Esophagus squamous epithelium (tissue), 5 donors: ENCODE data around the gene BMP2K. TPM values are rescaled to one million over a fixed set of nuclear protein-coding genes. Genes with fewer than 3 reads are reported as not detected.
"Not testable (repeated sequence)": the region's sequence is repeated elsewhere in the genome, so short reads cannot be mapped to it uniquely, and the experiment has no call there.

Source experiments
- DNase-seq: peaks from one replicate; lab custom pipeline; 2025; lab: John Stamatoyannopoulos, UW
- H3K27ac ChIP-seq, 4 donors: fragments of 200-600 bp; sonication (generic); one replicate each; pipeline ENCODE4 v1.5.1; 2016 to 2019; ENCODE audit warnings: mild to moderate bottlenecking in 1 of 4
- H3K27me3 ChIP-seq, 4 donors: fragments of 200-600 bp; sonication (generic); 1 replicate in 3 of 4; 2 replicates in 1 of 4; pipeline versions ENCODE4 v1.5.1 to v1.6.0; 2017 to 2021; ENCODE audit warnings: antibody characterized with exemption in 1 of 4
- H3K36me3 ChIP-seq, 3 donors: fragments of 200-600 bp; sonication (generic); one replicate each; pipeline ENCODE4 v1.5.1; 2016 to 2019
- H3K4me1 ChIP-seq, 3 donors: fragments of 200-600 bp; sonication (generic); one replicate each; pipeline ENCODE4 v1.5.1; 2017 to 2019
- H3K4me3 ChIP-seq, 4 donors: fragments of 200-600 bp; sonication (generic); 1 replicate in 3 of 4; 2 replicates in 1 of 4; pipeline ENCODE4 v1.5.1; 2016 to 2019; ENCODE audit warnings: mild to moderate bottlenecking in 2 of 4, moderate library complexity in 1 of 4
- H3K9me3 ChIP-seq, 3 donors: fragments of 200-600 bp; sonication (generic); one replicate each; pipeline ENCODE4 v1.5.1; 2016 to 2019
- POLR2A ChIP-seq, 4 donors: fragments of 450-650 bp; IDR thresholded peaks; one replicate each; pipeline ENCODE4 v1.6.1; 2017; ENCODE audit warnings: antibody characterized with exemption in 4 of 4, mild to moderate bottlenecking in 4 of 4, moderate library complexity in 3 of 4
- WGBS, 2 donors: methylation state at CpG; one replicate each; pipeline ENCODE4 v1.1.5; 2018; 5-methylcytosine and 5-hydroxymethylcytosine counted together
- intact Hi-C: fragments of 100-400 bp; cut with DNase I; formaldehyde crosslinking; loops from one replicate; pipeline ENCODE4 v1.15.0; 2022
- total RNA-seq, 4 donors: library from RNA; depleted of rRNA; stranded (reverse); fragments of >200 nt; gene quantifications; one replicate each; pipeline ENCODE4 v1.1.0, GENCODE V29; 2016
- TF ChIP-seq, protein P1 (sequence below), 6 experiments: fragments of 450-650 bp in 4 of 6; fragments of 200-600 bp in 2 of 6; sonication (generic) in 2 of 6; IDR thresholded peaks; one replicate each; pipeline ENCODE4 v1.5.1; 2016 to 2019; ENCODE audit warnings: antibody characterized with exemption in 6 of 6, mild to moderate bottlenecking in 4 of 6, moderate library complexity in 4 of 6
- donor health status: DM: yes; HTN: yes; CAD: no.

The BMP2K gene
- total RNA-seq, 4 donors from 2014 or later: 27.4 to 47.3 (median 33.7) TPM

- DNase-seq: no peak
Observed at GRCh38 chr4:78829296-78829695, 53.1 kb downstream of the BMP2K start.

GRCh38 chr4:78839676-78840075, 63.5 kb downstream of the BMP2K start:
- WGBS, 2 donors: 70 to 76% methylated on average over 3 of the region's 3 CpGs
- H3K4me1 ChIP-seq, intact Hi-C loops, H3K27me3 ChIP-seq, H3K27ac ChIP-seq, H3K4me3 ChIP-seq, H3K9me3 ChIP-seq, DNase-seq: not testable (repeated sequence)
- H3K36me3 ChIP-seq: peaks cover 0 to 38% (median 0%) of the 10 kb centered on the region in 3 donors

More at GRCh38 chr4:78829296-78829695, 53.1 kb downstream of the BMP2K start:
- no peak overlapping the region for H3K4me3 ChIP-seq
- H3K27me3 ChIP-seq: no peaks in the 10 kb centered on the region
- no peaks in the 10 kb centered on the region for H3K4me1 ChIP-seq
- TF ChIP-seq, protein P1, sequence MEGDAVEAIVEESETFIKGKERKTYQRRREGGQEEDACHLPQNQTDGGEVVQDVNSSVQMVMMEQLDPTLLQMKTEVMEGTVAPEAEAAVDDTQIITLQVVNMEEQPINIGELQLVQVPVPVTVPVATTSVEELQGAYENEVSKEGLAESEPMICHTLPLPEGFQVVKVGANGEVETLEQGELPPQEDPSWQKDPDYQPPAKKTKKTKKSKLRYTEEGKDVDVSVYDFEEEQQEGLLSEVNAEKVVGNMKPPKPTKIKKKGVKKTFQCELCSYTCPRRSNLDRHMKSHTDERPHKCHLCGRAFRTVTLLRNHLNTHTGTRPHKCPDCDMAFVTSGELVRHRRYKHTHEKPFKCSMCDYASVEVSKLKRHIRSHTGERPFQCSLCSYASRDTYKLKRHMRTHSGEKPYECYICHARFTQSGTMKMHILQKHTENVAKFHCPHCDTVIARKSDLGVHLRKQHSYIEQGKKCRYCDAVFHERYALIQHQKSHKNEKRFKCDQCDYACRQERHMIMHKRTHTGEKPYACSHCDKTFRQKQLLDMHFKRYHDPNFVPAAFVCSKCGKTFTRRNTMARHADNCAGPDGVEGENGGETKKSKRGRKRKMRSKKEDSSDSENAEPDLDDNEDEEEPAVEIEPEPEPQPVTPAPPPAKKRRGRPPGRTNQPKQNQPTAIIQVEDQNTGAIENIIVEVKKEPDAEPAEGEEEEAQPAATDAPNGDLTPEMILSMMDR (IDR thresholded peaks at IDR 0.05): no peak
- no peak for TF ChIP-seq POLR2A (IDR thresholded peaks at IDR 0.05)
- H3K36me3 ChIP-seq: peaks cover 11 to 62% (median 11%) of the 10 kb centered on the region in 3 donors
- intact Hi-C loops: no loop called here
- no peak overlapping the region for H3K27ac ChIP-seq
- H3K9me3 ChIP-seq: no peaks in the 10 kb centered on the region

GRCh38 chr4:78840286-78840685, 64.1 kb downstream of the BMP2K start:
- DNase-seq, H3K4me1 ChIP-seq, H3K9me3 ChIP-seq, intact Hi-C loops, H3K27ac ChIP-seq, H3K4me3 ChIP-seq, H3K27me3 ChIP-seq: not testable (repeated sequence)
- H3K36me3 ChIP-seq: peaks cover 0 to 35% (median 0%) of the 10 kb centered on the region in 3 donors
- 94 to 96% methylated on average over 4 of the region's 4 CpGs for WGBS, 2 donors

DNA sequence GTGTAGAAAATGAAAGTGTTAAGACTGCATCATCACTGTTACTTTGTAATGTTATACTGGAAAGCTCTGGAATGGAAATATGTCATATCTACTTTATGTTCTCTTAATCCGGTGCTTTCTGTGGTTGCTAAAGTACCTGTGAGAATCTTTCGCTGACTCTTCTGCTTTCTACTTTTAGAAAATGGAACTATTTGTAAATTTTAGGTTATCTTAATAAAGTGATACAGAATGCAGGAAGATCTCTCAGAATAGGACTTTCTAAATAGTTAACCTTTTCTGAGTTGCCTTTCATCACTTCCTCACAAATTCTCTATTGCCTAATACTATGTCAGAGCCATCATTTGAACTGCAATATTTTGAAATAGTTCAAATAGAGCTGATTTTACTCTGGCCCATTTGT, 69.3 kb downstream of the BMP2K start:
- intact Hi-C loops: no loop called here
- H3K27me3 ChIP-seq: no peaks in the 10 kb centered on the region
- TF ChIP-seq, protein P1 (IDR thresholded peaks at IDR 0.05): no peak
- no peak for TF ChIP-seq POLR2A (IDR thresholded peaks at IDR 0.05)
- no peaks in the 10 kb centered on the region for H3K4me1 ChIP-seq
- peaks cover 0 to 15% (median 0%) of the 10 kb centered on the region in 3 donors for H3K36me3 ChIP-seq
- WGBS, 2 donors: 68 to 85% methylated on average over 2 of the region's 2 CpGs
- no peak for DNase-seq
- H3K27ac ChIP-seq: no peak overlapping the region
- no peaks in the 10 kb centered on the region for H3K9me3 ChIP-seq
- no peak overlapping the region for H3K4me3 ChIP-seq

DNA sequence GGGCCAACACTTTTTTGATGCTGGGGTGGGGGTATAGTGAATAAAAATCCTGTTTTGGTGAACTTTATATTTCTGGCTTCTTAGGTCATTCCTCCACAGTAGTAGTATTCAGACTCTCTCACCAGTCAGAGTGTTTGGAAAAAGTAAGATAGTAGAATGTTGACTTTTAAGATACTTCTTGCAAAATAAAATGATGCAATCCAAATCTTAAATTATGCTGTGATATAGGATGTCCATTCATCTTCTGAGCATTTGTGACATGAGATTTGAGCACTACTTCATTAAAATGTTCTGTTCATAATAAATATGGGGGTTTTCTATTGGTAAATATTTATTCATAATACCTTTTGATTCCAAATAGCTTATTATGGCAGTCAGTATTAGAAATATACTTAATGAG, 70.1 kb downstream of the BMP2K start:
- intact Hi-C loops: no loop called here
- TF ChIP-seq, protein P1 (IDR thresholded peaks at IDR 0.05): no peak
- no peak for TF ChIP-seq POLR2A (IDR thresholded peaks at IDR 0.05)
- Histone ChIP-seq H3K27me3 (no peaks in the 10 kb centered on the region), H3K36me3 (peaks cover 0 to 22% (median 0%) of the 10 kb centered on the region in 3 donors), H3K9me3 (no peaks in the 10 kb centered on the region), H3K4me3 (no peak overlapping the region), H3K4me1 (no peaks in the 10 kb centered on the region), H3K27ac (no peak overlapping the region)
- DNase-seq: no peak

- H3K4me3 ChIP-seq: no peak overlapping the region
- intact Hi-C loops: no loop called here
- H3K9me3 ChIP-seq: no peaks in the 10 kb centered on the region
- TF ChIP-seq POLR2A (IDR thresholded peaks at IDR 0.05): no peak
- TF ChIP-seq, protein P1 (IDR thresholded peaks at IDR 0.05): no peak
- H3K36me3 ChIP-seq: peaks cover 0 to 47% (median 0%) of the 10 kb centered on the region in 3 donors
- 85 to 90% methylated on average over 2 of the region's 2 CpGs for WGBS, 2 donors
- DNase-seq: no peak
- H3K27me3 ChIP-seq: no peaks in the 10 kb centered on the region
- H3K4me1 ChIP-seq: no peaks in the 10 kb centered on the region
- no peak overlapping the region for H3K27ac ChIP-seq
Observed at GRCh38 chr4:78862314-78862737, 86.2 kb downstream of the BMP2K start.
